CD14-positive monocyte (primary cell): ENCODE measurements around the gene HDAC8. TPM values are rescaled to one million over a fixed set of nuclear protein-coding genes. Genes with fewer than 3 reads are reported as not detected.

Experiments
- DNase-seq, 3 donors: peaks; one replicate each; pipeline ENCODE4 v3.0.0-alpha.2; 2011 to 2022
- H2AFZ ChIP-seq: 2 replicates; pipeline ENCODE4 v1.6.0; 2012; ENCODE audit warnings: mild to moderate bottlenecking, low read depth, low read length, inconsistent platforms; ENCODE audit not compliant: insufficient read depth, poor library complexity, severe bottlenecking
- H3K27ac ChIP-seq, 2 donors: 1 replicate in 1 of 2; 2 replicates in 1 of 2; pipeline ENCODE4 v1.5.1; 2012 to 2013; ENCODE audit warnings: low read length in 2 of 2, control low read depth in 1 of 2, inconsistent platforms in 1 of 2, low read depth in 1 of 2, mild to moderate bottlenecking in 1 of 2
- H3K27me3 ChIP-seq, 2 donors: one replicate each; pipeline versions ENCODE4 v1.6.0 to v1.6.1; 2011 to 2013; ENCODE audit warnings: low read length in 2 of 2; ENCODE audit not compliant: control insufficient read depth in 2 of 2, insufficient read depth in 2 of 2
- H3K36me3 ChIP-seq, 2 donors: replicated peaks in 1 of 2; 1 replicate in 1 of 2; 2 replicates in 1 of 2; pipeline versions ENCODE4 v1.5.1 to v1.6.1; 2012 to 2013; ENCODE audit warnings: low read length in 2 of 2, control low read depth in 1 of 2, inconsistent platforms in 1 of 2, mild to moderate bottlenecking in 1 of 2; ENCODE audit not compliant: insufficient read depth in 2 of 2, control insufficient read depth in 1 of 2
- H3K4me1 ChIP-seq, 2 donors: 1 replicate in 1 of 2; 2 replicates in 1 of 2; pipeline versions ENCODE4 v1.5.1 to v1.6.1; 2012 to 2013; ENCODE audit warnings: low read length in 2 of 2, control low read depth in 1 of 2, inconsistent platforms in 1 of 2, mild to moderate bottlenecking in 1 of 2, moderate library complexity in 1 of 2; ENCODE audit not compliant: insufficient read depth in 2 of 2, control insufficient read depth in 1 of 2
- H3K4me2 ChIP-seq: replicated peaks from 2 replicates; pipeline ENCODE3; 2012; ENCODE audit warnings: low read length, moderate library complexity, mild to moderate bottlenecking; ENCODE audit not compliant: poor library complexity, severe bottlenecking; ENCODE audit errors: extremely low read depth
- H3K4me3 ChIP-seq, 3 experiments: fragments of 200-600 bp in 1 of 3; sonication (generic) in 1 of 3; replicated peaks in 1 of 3; 1 replicate in 2 of 3; 2 replicates in 1 of 3; pipeline ENCODE4 v1.5.1; 2011 to 2013; ENCODE audit warnings: low read length in 3 of 3, mild to moderate bottlenecking in 3 of 3, control low read depth in 2 of 3, low read depth in 2 of 3, inconsistent platforms in 1 of 3, moderate library complexity in 1 of 3
- H3K79me2 ChIP-seq: 2 replicates; pipeline ENCODE4 v1.6.0; 2012; ENCODE audit warnings: mild to moderate bottlenecking, control low read depth, inconsistent platforms, low read length, moderate library complexity; ENCODE audit not compliant: insufficient read depth
- H3K9ac ChIP-seq: 2 replicates; pipeline ENCODE4 v1.6.0; 2017; ENCODE audit warnings: low read length, mild to moderate bottlenecking; ENCODE audit not compliant: insufficient read depth, poor library complexity, severe bottlenecking
- H3K9me3 ChIP-seq, 2 donors: replicated peaks in 1 of 2; 1 replicate in 1 of 2; 2 replicates in 1 of 2; pipeline versions ENCODE4 v1.5.1 to v1.6.1; 2012 to 2013; ENCODE audit warnings: low read length in 2 of 2, control low read depth in 1 of 2; ENCODE audit not compliant: control insufficient read depth in 1 of 2, insufficient read depth in 1 of 2
- H4K20me1 ChIP-seq: 2 replicates; pipeline ENCODE4 v1.6.0; 2012; ENCODE audit warnings: mild to moderate bottlenecking, low read length, control low read depth, moderate library complexity; ENCODE audit not compliant: insufficient read depth
- H3K27ac Mint-ChIP-seq, 7 donors: one replicate each; pipeline ENCODE4 v1.8.0; 2020; ENCODE audit warnings: mild to moderate bottlenecking in 7 of 7, mixed read lengths in 7 of 7, moderate library complexity in 6 of 7, inconsistent platforms in 2 of 7
- H3K27me3 Mint-ChIP-seq, 3 donors: one replicate each; pipeline ENCODE4 v1.8.0; 2021 to 2022; ENCODE audit warnings: low read depth in 3 of 3, mild to moderate bottlenecking in 3 of 3, mixed read lengths in 3 of 3, moderate library complexity in 3 of 3, inconsistent platforms in 1 of 3
- H3K36me3 Mint-ChIP-seq, 2 donors: one replicate each; pipeline ENCODE4 v1.8.0; 2020; ENCODE audit warnings: mixed read lengths in 2 of 2, inconsistent platforms in 1 of 2, mild to moderate bottlenecking in 1 of 2
- H3K4me1 Mint-ChIP-seq: one replicate; pipeline ENCODE4 v1.8.0; 2020; ENCODE audit warnings: mild to moderate bottlenecking, mixed read lengths
- H3K4me3 Mint-ChIP-seq, 2 donors: one replicate each; pipeline ENCODE4 v1.8.0; 2020; ENCODE audit warnings: mild to moderate bottlenecking in 2 of 2, mixed read lengths in 2 of 2, moderate library complexity in 1 of 2
- H3K9me3 Mint-ChIP-seq, 7 donors: one replicate each; pipeline ENCODE4 v1.8.0; 2020 to 2022; ENCODE audit warnings: mixed read lengths in 7 of 7, mild to moderate bottlenecking in 6 of 7, moderate library complexity in 6 of 7, inconsistent platforms in 2 of 7
- WGBS: methylation state at CpG from one replicate; pipeline ENCODE4 v1.1.5; 2013; ENCODE audit warnings: missing lambda C conversion rate; ENCODE audit not compliant: insufficient coverage; 5-methylcytosine and 5-hydroxymethylcytosine counted together
- intact Hi-C, 2 donors: fragments of 100-400 bp; cut with micrococcal nuclease; formaldehyde crosslinking; loops; one replicate each; pipeline versions ENCODE4 v1.15.0 to v1.15.1; 2023
- polyA plus RNA-seq, 3 donors: library from polyadenylated mRNA; depleted of rRNA in 1 of 3; unstranded in 2 of 3; stranded (reverse) in 1 of 3; fragments of 300-500 nt in 2 of 3; fragments of >200 nt in 1 of 3; fragmentation: Illumina TruSeq in 2 of 3; gene quantifications; 1 replicate in 2 of 3; 2 replicates in 1 of 3; pipeline ENCODE4 v1.2.3, GENCODE V29; 2012 to 2021
- TF ChIP-seq, protein P1 (sequence below): fragments of 200-600 bp; IDR thresholded peaks from one replicate; pipeline ENCODE4 v1.8.0; 2022; ENCODE audit warnings: antibody characterized with exemption, mild to moderate bottlenecking

The HDAC8 gene
- polyA plus RNA-seq, 3 donors = 14.3 to 22.9 (median 20.5) TPM

GRCh38 chrX:72487661-72488060, 85.0 kb downstream of the HDAC8 start:
- intact Hi-C loops = no loop called here
- Histone ChIP-seq H3K4me2 (no peak overlapping the region), H3K9me3 (peaks cover 0 to 2% of the 10 kb centered on the region in 2 donors), H3K36me3 (peaks cover 24 to 52% of the 10 kb centered on the region in 2 donors), H3K27ac (no peak overlapping the region), H3K4me1 (peaks cover 0 to 3% of the 10 kb centered on the region in 2 donors), H4K20me1 (no peaks in the 10 kb centered on the region), H2AFZ (no peak overlapping the region), H3K79me2 (no peaks in the 10 kb centered on the region), H3K4me3 (no peak overlapping the region), H3K9ac (no peak overlapping the region), H3K27me3 (no peaks in the 10 kb centered on the region)
- TF ChIP-seq, protein P1, sequence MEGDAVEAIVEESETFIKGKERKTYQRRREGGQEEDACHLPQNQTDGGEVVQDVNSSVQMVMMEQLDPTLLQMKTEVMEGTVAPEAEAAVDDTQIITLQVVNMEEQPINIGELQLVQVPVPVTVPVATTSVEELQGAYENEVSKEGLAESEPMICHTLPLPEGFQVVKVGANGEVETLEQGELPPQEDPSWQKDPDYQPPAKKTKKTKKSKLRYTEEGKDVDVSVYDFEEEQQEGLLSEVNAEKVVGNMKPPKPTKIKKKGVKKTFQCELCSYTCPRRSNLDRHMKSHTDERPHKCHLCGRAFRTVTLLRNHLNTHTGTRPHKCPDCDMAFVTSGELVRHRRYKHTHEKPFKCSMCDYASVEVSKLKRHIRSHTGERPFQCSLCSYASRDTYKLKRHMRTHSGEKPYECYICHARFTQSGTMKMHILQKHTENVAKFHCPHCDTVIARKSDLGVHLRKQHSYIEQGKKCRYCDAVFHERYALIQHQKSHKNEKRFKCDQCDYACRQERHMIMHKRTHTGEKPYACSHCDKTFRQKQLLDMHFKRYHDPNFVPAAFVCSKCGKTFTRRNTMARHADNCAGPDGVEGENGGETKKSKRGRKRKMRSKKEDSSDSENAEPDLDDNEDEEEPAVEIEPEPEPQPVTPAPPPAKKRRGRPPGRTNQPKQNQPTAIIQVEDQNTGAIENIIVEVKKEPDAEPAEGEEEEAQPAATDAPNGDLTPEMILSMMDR = no peak
- no peak overlapping the region for H3K27ac Mint-ChIP-seq
- peaks cover 0 to 1% (median 0%) of the 10 kb centered on the region in 3 donors for H3K27me3 Mint-ChIP-seq
- H3K9me3 Mint-ChIP-seq = peaks cover 0 to 6% (median 3%) of the 10 kb centered on the region in 7 donors
- peaks cover 34 to 39% of the 10 kb centered on the region in 2 donors for H3K36me3 Mint-ChIP-seq
- no peak for DNase-seq
- no peak overlapping the region for H3K4me3 Mint-ChIP-seq
- no CpG with 5 or more reads among the region's 1 CpG for WGBS
- H3K4me1 Mint-ChIP-seq = peaks cover 5% of the 10 kb centered on the region

DNA sequence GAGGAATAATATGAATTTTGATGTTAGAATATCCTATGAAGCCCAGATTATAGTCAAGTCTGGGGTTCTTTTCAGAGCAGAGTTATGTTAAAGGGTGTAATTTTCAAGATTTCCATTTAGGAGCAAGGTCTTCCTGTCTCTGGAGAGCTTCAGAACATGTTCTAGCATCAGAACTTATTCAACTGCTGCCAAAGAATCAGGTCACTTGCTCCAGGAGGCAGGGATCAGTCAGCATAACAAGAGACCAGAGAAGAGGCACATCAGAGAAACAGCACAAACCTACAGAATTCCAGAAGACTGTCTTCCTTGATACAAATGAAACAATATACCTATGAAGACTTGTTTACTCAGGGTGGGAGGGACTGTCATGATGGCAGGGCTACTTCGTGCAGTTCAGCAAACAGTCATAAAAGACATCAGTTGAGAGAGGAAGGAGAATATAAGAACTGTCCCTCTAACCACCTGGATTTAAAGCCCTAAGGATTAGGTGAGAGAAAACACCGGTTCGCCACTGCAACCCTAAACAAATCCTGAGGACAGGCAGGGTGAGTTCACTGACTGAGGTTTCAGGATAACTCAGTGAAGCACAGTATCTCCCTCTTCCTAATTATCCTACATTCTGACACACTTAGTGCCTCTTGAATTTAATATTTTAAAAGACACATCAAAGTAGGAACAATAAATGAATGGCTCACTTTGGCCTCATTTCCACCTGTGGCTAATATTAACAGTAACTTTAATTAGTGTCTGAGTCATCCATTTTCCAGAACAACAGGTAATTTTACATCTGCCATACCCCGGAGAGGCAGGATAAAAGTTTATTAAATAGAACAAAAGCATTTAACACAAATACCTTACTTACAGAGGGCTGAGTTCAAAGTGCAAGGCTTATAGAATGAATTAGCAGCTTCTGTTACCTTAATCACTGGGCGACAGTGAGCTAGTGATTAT, 93.0 kb downstream of the HDAC8 start:
- Mint-ChIP-seq H3K4me1 (no peaks in the 10 kb centered on the region), H3K9me3 (peaks cover 0 to 8% (median 2%) of the 10 kb centered on the region in 7 donors), H3K27me3 (peaks cover 0 to 3% (median 2%) of the 10 kb centered on the region in 3 donors), H3K27ac (peak overlapping the region in 1 of 7 donors; percentile 74), H3K36me3 (peaks cover 20 to 26% of the 10 kb centered on the region in 2 donors), H3K4me3 (no peak overlapping the region)
- no peak overlapping the region for H3K4me2 ChIP-seq
- no peak overlapping the region for H3K4me3 ChIP-seq
- H3K36me3 ChIP-seq = peaks cover 5 to 7% of the 10 kb centered on the region in 2 donors
- DNase-seq = no peak
- H3K9ac ChIP-seq = no peak overlapping the region
- no peaks in the 10 kb centered on the region for H4K20me1 ChIP-seq
- no CpG with 5 or more reads among the region's 5 CpGs for WGBS
- intact Hi-C loops = no loop called here
- no peaks in the 10 kb centered on the region for H3K79me2 ChIP-seq
- no peaks in the 10 kb centered on the region for H3K27me3 ChIP-seq
- no peaks in the 10 kb centered on the region for H3K4me1 ChIP-seq
- H2AFZ ChIP-seq = no peak overlapping the region
- H3K27ac ChIP-seq = no peak overlapping the region
- TF ChIP-seq, protein P1 = no peak
- peaks cover 0 to 2% of the 10 kb centered on the region in 2 donors for H3K9me3 ChIP-seq
